ENCODE results near the gene SERPINA1.

DNA sequence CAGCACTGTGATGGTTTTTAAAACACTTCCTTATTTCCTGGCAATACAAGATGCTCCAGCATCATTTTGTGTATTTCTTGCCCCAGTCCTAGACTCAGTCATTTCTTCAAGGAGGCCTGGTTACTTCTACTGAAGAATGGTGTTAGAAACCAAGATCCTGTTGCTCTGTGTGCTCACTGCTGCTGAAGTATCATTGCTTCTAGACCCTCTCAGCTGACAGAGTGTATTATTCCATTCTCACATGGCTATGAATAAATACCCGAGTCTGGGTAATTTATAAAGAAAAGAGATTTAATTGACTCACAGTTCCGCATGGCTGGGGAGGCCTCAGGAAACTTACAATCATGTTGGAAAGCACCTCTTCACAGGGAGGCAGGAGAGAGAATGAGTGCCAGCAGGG lies 50.4 kb downstream of the SERPINA1 start:
- TF ChIP-seq CTCF (IDR thresholded peaks at IDR 0.05; ENCODE audit: low read depth, low read length, poor library complexity, severe bottlenecking) (no peak), EZH2phosphoT487 (IDR thresholded peaks at IDR 0.05; ENCODE audit: borderline replicate concordance, low read length) (no peak)

Measured in DOHH2 (cell line).